Activated CD4-positive, alpha-beta T cell treated with anti-CD3 and anti-CD28 coated beads for 36 hours (primary cell): ENCODE measurements around the gene CAMTA1. TPM values are rescaled to one million over a fixed set of nuclear protein-coding genes. Genes with fewer than 3 reads are reported as not detected.

Source experiments
- ATAC-seq: fragments of 200-7000 bp; cut with Tn5 transposase; one replicate; pipeline ENCODE4 v1.10.0; 2021; ENCODE audit warnings: mild to moderate bottlenecking, moderate library complexity
- CTCF ChIA-PET: fragments of 350-600 bp; sonication (Branson Sonifier 250); formaldehyde crosslinking; loops from one replicate; lab custom pipeline; 2021; ENCODE audit warnings: antibody characterized with exemption; lab: Charles Lee
- POLR2A ChIA-PET: fragments of 350-600 bp; sonication (Branson Sonifier 250); formaldehyde crosslinking; loops from one replicate; lab custom pipeline; 2021; ENCODE audit warnings: antibody characterized with exemption, inconsistent platforms; lab: Charles Lee
- DNase-seq: peaks from one replicate; pipeline ENCODE4 v3.0.0-alpha.2; 2020
- H3K27ac Mint-ChIP-seq: one replicate; pipeline ENCODE4 v1.8.0; 2021; ENCODE audit warnings: mixed read lengths
- H3K27me3 Mint-ChIP-seq: one replicate; pipeline ENCODE4 v1.8.0; 2021; ENCODE audit warnings: mixed read lengths
- H3K36me3 Mint-ChIP-seq: one replicate; pipeline ENCODE4 v1.8.0; 2021; ENCODE audit warnings: low read depth, mixed read lengths
- H3K4me1 Mint-ChIP-seq: one replicate; pipeline ENCODE4 v1.8.0; 2021; ENCODE audit warnings: mixed read lengths
- H3K4me3 Mint-ChIP-seq: one replicate; pipeline ENCODE4 v1.8.0; 2021; ENCODE audit warnings: mild to moderate bottlenecking, moderate library complexity, mixed read lengths
- H3K9me3 Mint-ChIP-seq: one replicate; pipeline ENCODE4 v1.8.0; 2021; ENCODE audit warnings: low read depth, mixed read lengths
- intact Hi-C, 2 experiments: fragments of 100-400 bp; cut with DNase I in 1 of 2; cut with micrococcal nuclease in 1 of 2; formaldehyde crosslinking; loops; one replicate each; pipeline versions ENCODE4 v1.14.2 to v1.15.1; 2022 to 2024; cut with DNase I, micrococcal nuclease
- total RNA-seq, 2 experiments: library from RNA; stranded (reverse); gene quantifications; one replicate each; pipeline ENCODE4 v1.2.3, GENCODE V29; 2021

CAMTA1 gene
- total RNA-seq, 2 experiments from 2014 or later, result 62.3 to 76.7 TPM

DNA sequence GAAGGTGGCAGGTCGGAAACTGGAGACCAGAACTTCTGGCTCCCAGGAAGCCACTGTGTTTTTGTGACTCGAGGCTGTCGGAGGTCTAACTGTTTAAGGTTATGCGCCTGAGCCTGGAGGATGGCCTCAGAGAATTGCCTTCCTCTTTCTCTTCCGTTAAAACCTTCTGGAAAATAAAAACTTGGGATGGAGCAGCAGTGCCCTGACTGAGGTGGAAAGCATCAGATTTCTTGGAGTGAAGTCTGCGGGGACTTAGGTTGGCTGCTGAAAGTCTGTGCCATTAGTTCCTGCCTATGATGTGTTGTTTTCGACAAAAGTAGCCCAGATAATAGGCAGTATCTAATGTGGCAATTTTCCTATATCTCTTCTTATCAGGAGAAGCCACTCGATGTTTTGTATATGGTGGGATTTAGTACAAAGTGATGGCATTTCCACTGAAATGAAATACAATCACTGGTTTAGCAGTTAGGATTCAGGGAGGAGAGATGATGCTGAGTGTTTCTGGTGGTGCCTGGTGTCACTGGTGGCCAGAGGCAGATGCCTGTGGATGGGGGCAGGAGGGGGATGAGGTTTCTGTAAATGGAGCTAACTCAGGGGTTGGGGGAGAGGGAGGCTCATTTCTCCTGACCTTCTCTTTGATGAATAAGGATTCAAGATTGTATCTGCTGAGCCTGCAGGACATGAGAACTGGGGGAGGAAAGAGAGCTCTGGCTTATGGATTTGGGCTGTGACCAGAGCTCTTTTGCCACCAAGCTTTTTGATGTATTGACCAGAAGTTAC lies 150.8 kb downstream of the CAMTA1 start:
- Mint-ChIP-seq H3K9me3 (no peaks in the 10 kb centered on the region), H3K27ac (no peak overlapping the region), H3K4me1 (no peaks in the 10 kb centered on the region), H3K36me3 (no peaks in the 10 kb centered on the region), H3K4me3 (no peak overlapping the region), H3K27me3 (peaks cover 14% of the 10 kb centered on the region)
- CTCF ChIA-PET, result no interaction called here
- intact Hi-C loops, result no loop called here
- DNase-seq, result no peak
- ATAC-seq, result no peak
- POLR2A ChIA-PET, result no interaction called here

DNA sequence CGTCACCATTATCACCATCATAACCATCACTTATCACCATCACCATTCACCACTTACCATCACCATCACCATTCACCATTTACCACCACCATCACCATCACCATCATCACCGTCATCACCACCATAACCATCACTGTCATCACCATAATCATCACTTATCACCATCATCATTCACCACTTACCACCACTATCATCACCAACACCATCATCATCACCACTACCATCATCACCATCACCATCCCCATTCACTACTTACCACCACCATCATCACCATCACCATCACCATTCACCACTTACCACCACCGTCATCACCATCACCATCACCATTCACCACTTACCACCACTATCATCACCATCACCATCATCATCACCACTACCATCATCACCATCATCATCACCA lies 151.8 kb downstream of the CAMTA1 start:
- ATAC-seq, result no peak
- H3K4me1 Mint-ChIP-seq, result no peaks in the 10 kb centered on the region
- no peaks in the 10 kb centered on the region for H3K36me3 Mint-ChIP-seq
- no peak overlapping the region for H3K27ac Mint-ChIP-seq
- POLR2A ChIA-PET, result no interaction called here
- CTCF ChIA-PET, result no interaction called here
- H3K4me3 Mint-ChIP-seq, result no peak overlapping the region
- H3K27me3 Mint-ChIP-seq, result peaks cover 13% of the 10 kb centered on the region
- intact Hi-C loops, result no loop called here
- no peaks in the 10 kb centered on the region for H3K9me3 Mint-ChIP-seq
- no peak for DNase-seq

GRCh38 chr1:6939363-6939762 lies 154.1 kb downstream of the CAMTA1 start:
- H3K36me3 Mint-ChIP-seq, result no peaks in the 10 kb centered on the region
- H3K27me3 Mint-ChIP-seq, result peaks cover 2% of the 10 kb centered on the region
- ATAC-seq, result no peak
- no peaks in the 10 kb centered on the region for H3K9me3 Mint-ChIP-seq
- no peak overlapping the region for H3K27ac Mint-ChIP-seq
- no peak for DNase-seq
- ChIA-PET CTCF (no interaction called here), POLR2A (no interaction called here)
- intact Hi-C loops, result no loop called here
- no peaks in the 10 kb centered on the region for H3K4me1 Mint-ChIP-seq
- H3K4me3 Mint-ChIP-seq, result no peak overlapping the region

- no peaks in the 10 kb centered on the region for H3K36me3 Mint-ChIP-seq
- intact Hi-C loops, result no loop called here
- ChIA-PET POLR2A (no interaction called here), CTCF (no interaction called here)
- no peak for DNase-seq
- H3K4me3 Mint-ChIP-seq, result no peak overlapping the region
- no peak overlapping the region for H3K27ac Mint-ChIP-seq
- no peak for ATAC-seq
- no peaks in the 10 kb centered on the region for H3K4me1 Mint-ChIP-seq
- H3K9me3 Mint-ChIP-seq, result no peaks in the 10 kb centered on the region
- peaks cover 2% of the 10 kb centered on the region for H3K27me3 Mint-ChIP-seq
Observed at GRCh38 chr1:6941786-6942185, 156.5 kb downstream of the CAMTA1 start.

DNA sequence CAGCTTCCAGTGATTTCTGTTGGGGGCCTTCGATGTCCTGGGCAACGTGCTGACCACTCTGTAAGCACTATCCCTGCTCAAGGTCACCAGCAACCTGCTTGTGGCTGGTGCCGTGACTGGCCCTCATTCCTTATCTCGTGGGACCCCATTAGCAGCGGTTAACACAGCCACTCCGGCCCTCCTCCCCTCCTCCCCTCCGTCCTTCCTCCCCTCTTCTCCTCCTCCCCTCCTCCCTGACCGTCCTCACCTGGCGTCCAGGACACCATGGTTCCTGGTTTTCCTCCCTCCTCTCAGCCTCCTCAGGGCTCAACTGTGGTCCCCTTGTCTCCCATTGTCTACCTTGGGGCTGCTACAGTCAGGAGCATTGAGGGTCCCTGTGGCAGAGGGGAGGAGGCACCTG lies 157.7 kb downstream of the CAMTA1 start:
- Mint-ChIP-seq H3K27ac (no peak overlapping the region), H3K9me3 (no peaks in the 10 kb centered on the region), H3K27me3 (peaks cover 2% of the 10 kb centered on the region), H3K4me3 (no peak overlapping the region), H3K36me3 (no peaks in the 10 kb centered on the region), H3K4me1 (no peaks in the 10 kb centered on the region)
- CTCF ChIA-PET, result no interaction called here
- no peak for ATAC-seq
- no peak for DNase-seq
- POLR2A ChIA-PET, result no interaction called here
- intact Hi-C loops, result no loop called here

DNA sequence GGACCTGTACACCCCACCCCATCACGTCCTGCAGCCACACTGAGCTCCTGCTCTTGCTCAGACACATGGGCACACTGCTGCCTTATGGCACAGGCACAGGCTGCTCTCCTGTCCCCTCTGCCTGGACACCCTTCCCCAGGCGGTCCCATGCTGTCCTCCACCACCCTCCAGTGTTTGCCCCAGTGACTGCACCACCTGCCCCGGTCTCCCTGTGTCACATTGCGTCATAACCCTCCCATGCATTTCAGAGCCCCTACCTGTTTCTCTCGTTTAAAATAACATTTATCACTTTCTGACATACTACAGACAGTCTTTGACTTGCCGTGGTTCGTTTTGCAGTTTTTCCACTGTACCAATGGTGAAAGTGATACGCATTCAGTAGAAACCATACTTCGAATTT lies 159.2 kb downstream of the CAMTA1 start:
- POLR2A ChIA-PET, result no interaction called here
- CTCF ChIA-PET, result interaction anchor here (0.6 kb wide), 1 partner anchor 10 kb away, joined by 3 read pairs; no protein-coding TSS in a partner anchor
- DNase-seq, result no peak
- intact Hi-C loops, result no loop called here
- ATAC-seq, result no peak
- Mint-ChIP-seq H3K27ac (no peak overlapping the region), H3K27me3 (no peaks in the 10 kb centered on the region), H3K36me3 (no peaks in the 10 kb centered on the region), H3K4me3 (no peak overlapping the region), H3K4me1 (peaks cover 4% of the 10 kb centered on the region), H3K9me3 (no peaks in the 10 kb centered on the region)

GRCh38 chr1:6947952-6948351 lies 162.7 kb downstream of the CAMTA1 start:
- ATAC-seq, result no peak
- Mint-ChIP-seq H3K9me3 (no peaks in the 10 kb centered on the region), H3K4me1 (peaks cover 4% of the 10 kb centered on the region), H3K27me3 (no peaks in the 10 kb centered on the region), H3K36me3 (no peaks in the 10 kb centered on the region), H3K4me3 (no peak overlapping the region), H3K27ac (no peak overlapping the region)
- intact Hi-C loops, result no loop called here
- POLR2A ChIA-PET, result no interaction called here
- CTCF ChIA-PET, result no interaction called here
- no peak for DNase-seq

GRCh38 chr1:6948416-6948815 lies 163.2 kb downstream of the CAMTA1 start:
- DNase-seq, result no peak
- Mint-ChIP-seq H3K36me3 (no peaks in the 10 kb centered on the region), H3K27ac (no peak overlapping the region), H3K4me3 (no peak overlapping the region), H3K4me1 (peaks cover 4% of the 10 kb centered on the region), H3K9me3 (no peaks in the 10 kb centered on the region), H3K27me3 (no peaks in the 10 kb centered on the region)
- ChIA-PET CTCF (interaction anchor here (0.5 kb wide), 1 partner anchor 493 kb away, joined by 3 read pairs; no protein-coding TSS in a partner anchor), POLR2A (no interaction called here)
- intact Hi-C loops, result no loop called here
- no peak for ATAC-seq

DNA sequence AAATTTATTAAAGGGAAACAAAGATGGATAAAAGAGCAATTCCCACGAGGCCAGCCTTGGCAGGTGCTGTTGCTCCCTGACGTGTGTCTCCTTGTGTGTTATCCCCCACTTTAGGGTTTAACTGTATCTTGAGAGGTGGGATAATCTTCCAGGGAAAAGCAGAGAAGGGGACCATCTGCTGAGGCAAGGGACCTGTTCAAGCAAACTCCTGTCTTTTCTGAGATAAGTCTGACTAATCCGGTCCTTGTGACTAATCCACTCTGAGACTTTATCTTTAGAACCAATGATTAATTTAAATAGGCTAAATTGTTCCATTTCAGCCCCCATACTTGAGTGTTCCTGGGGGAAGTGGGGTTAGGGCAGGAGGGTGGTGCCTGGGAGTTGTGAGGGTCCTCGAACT lies 163.6 kb downstream of the CAMTA1 start:
- Mint-ChIP-seq H3K27ac (no peak overlapping the region), H3K4me1 (peaks cover 4% of the 10 kb centered on the region), H3K9me3 (no peaks in the 10 kb centered on the region), H3K36me3 (no peaks in the 10 kb centered on the region), H3K27me3 (no peaks in the 10 kb centered on the region), H3K4me3 (no peak overlapping the region)
- ChIA-PET CTCF (interaction anchor here (0.5 kb wide), 1 partner anchor 493 kb away, joined by 3 read pairs; no protein-coding TSS in a partner anchor), POLR2A (no interaction called here)
- intact Hi-C loops, result no loop called here
- ATAC-seq, result peak; percentile 60
- DNase-seq, result no peak

DNA sequence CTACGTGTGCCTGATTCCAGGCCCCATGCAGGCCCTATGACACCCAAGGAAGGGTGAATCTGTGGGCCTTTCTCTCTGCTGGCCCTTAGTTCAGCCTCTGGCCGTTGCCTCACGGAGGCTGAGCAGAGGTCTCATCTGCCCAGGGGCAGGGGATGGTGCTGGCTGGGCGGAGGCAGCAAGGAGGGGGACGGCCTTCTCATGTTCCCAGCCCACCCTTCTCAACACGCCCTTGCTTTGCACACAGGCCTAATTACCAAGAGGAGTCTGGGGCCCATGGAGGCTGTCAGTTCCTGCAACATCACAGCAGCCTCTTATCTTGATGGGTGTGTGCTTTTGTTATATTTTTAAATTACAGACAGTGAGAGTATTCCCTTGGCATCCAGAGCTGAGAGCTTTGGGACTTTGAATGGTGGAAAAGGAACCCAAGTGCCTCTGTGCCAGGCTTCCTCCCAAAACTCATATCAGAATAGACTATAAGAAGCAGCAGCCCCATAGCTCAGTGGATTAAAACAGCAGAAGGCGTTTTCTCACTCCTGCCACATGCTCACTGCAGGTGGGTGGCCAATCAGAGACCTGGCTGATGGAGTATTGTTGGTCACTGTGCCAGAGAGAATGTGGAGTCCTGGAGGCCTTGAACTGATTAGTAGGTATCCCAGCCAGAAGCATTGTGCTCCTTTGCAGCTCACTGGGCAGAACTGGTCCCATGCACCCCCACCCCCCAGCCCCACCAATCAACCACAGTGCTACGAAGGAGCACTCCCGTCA lies 164.9 kb downstream of the CAMTA1 start:
- H3K4me1 Mint-ChIP-seq, result peaks cover 4% of the 10 kb centered on the region
- no peaks in the 10 kb centered on the region for H3K9me3 Mint-ChIP-seq
- no peaks in the 10 kb centered on the region for H3K27me3 Mint-ChIP-seq
- H3K36me3 Mint-ChIP-seq, result no peaks in the 10 kb centered on the region
- CTCF ChIA-PET, result no interaction called here
- H3K27ac Mint-ChIP-seq, result no peak overlapping the region
- intact Hi-C loops, result no loop called here
- DNase-seq (no peak), ATAC-seq (no peak)
- POLR2A ChIA-PET, result no interaction called here
- H3K4me3 Mint-ChIP-seq, result no peak overlapping the region

- H3K4me1 Mint-ChIP-seq, result peaks cover 4% of the 10 kb centered on the region
- H3K4me3 Mint-ChIP-seq, result no peak overlapping the region
- no peaks in the 10 kb centered on the region for H3K27me3 Mint-ChIP-seq
- ChIA-PET CTCF (no interaction called here), POLR2A (no interaction called here)
- no peak overlapping the region for H3K27ac Mint-ChIP-seq
- H3K36me3 Mint-ChIP-seq, result no peaks in the 10 kb centered on the region
- ATAC-seq, result no peak
- no peak for DNase-seq
- intact Hi-C loops, result no loop called here
- H3K9me3 Mint-ChIP-seq, result no peaks in the 10 kb centered on the region
Observed at GRCh38 chr1:6951536-6951935, 166.3 kb downstream of the CAMTA1 start.

DNA sequence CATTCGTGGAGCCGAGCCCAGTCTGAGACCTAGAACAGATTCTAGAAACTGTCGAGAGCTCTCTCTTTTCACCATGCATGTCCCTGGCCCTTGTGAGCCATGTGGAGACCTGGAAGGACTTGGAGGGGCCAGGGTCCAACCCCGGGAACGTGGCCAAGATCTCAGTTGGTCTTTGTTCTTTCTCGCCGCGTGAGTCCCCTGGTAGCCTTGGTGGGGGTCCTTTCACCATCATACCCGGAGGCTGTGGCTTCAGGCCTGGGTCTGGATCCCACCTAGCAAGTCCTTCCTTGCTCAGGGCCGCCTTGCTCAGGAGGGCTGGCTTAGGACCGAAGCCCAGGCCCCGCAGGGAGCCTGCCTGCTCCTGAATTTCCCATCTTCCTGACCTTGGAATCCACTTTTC lies 168.0 kb downstream of the CAMTA1 start:
- ChIA-PET CTCF (no interaction called here), POLR2A (no interaction called here)
- peaks cover 4% of the 10 kb centered on the region for H3K4me1 Mint-ChIP-seq
- H3K36me3 Mint-ChIP-seq, result no peaks in the 10 kb centered on the region
- intact Hi-C loops, result no loop called here
- ATAC-seq (no peak), DNase-seq (no peak)
- H3K27me3 Mint-ChIP-seq, result no peaks in the 10 kb centered on the region
- no peaks in the 10 kb centered on the region for H3K9me3 Mint-ChIP-seq
- H3K27ac Mint-ChIP-seq, result no peak overlapping the region
- H3K4me3 Mint-ChIP-seq, result no peak overlapping the region
